GM19043 (cell line): ENCODE results near the gene PARVG.

Experiments
- ATAC-seq: cut with Tn5 transposase; IDR thresholded peaks from one replicate; pipeline ENCODE4 v1.9.1; 2021; ENCODE audit warnings: low read depth; ENCODE audit not compliant: unreplicated experiment

PARVG gene

GRCh38 chr22:44193535-44193891, 12.8 kb downstream of the PARVG start:
- no peak for ATAC-seq

- ATAC-seq: no peak
Measured at GRCh38 chr22:44194569-44194968, 13.8 kb downstream of the PARVG start.

- ATAC-seq: no peak
Measured at GRCh38 chr22:44195189-44195871, 14.6 kb downstream of the PARVG start.

- ATAC-seq: no peak
Measured at GRCh38 chr22:44196241-44196640, 15.5 kb downstream of the PARVG start.

GRCh38 chr22:44196731-44197131, 16.0 kb downstream of the PARVG start:
- no peak for ATAC-seq

- no peak for ATAC-seq
Measured at GRCh38 chr22:44197271-44197670, 16.5 kb downstream of the PARVG start.

GRCh38 chr22:44199164-44199563, 18.4 kb downstream of the PARVG start:
- no peak for ATAC-seq

- ATAC-seq: no peak
Measured at GRCh38 chr22:44199866-44200265, 19.1 kb downstream of the PARVG start.

- no peak for ATAC-seq
Measured at GRCh38 chr22:44200451-44200850, 19.7 kb downstream of the PARVG start.

- ATAC-seq: no peak
Measured at GRCh38 chr22:44200855-44201550, 20.3 kb downstream of the PARVG start.

- no peak for ATAC-seq
Measured at GRCh38 chr22:44201665-44202064, 20.9 kb downstream of the PARVG start.

- no peak for ATAC-seq
Measured at GRCh38 chr22:44202261-44202789, 21.6 kb downstream of the PARVG start.

- no peak for ATAC-seq
Measured at GRCh38 chr22:44203203-44203602, 22.5 kb downstream of the PARVG start.

GRCh38 chr22:44204739-44205515, 24.2 kb downstream of the PARVG start:
- no peak for ATAC-seq

- no peak for ATAC-seq
Measured at GRCh38 chr22:44205516-44206329, 25.0 kb downstream of the PARVG start.

GRCh38 chr22:44206330-44206645, 25.6 kb downstream of the PARVG start:
- no peak for ATAC-seq

- no peak for ATAC-seq
Measured at GRCh38 chr22:44206696-44207095, 26.0 kb downstream of the PARVG start.

- no peak for ATAC-seq
Measured at GRCh38 chr22:44207173-44207980, 26.7 kb downstream of the PARVG start.

- no peak for ATAC-seq
Measured at GRCh38 chr22:44207981-44208317, 27.2 kb downstream of the PARVG start.

- ATAC-seq: no peak
Measured at GRCh38 chr22:44209343-44209742, 28.6 kb downstream of the PARVG start.
